Mucosa of descending colon (tissue), 3 donors: ENCODE data around the gene KLK1. TPM values are rescaled to one million over a fixed set of nuclear protein-coding genes. Genes with fewer than 3 reads are reported as not detected.
"Not testable (repeated sequence)": the region's sequence is repeated elsewhere in the genome, so short reads cannot be mapped to it uniquely, and the experiment has no call there.

Source experiments
- ATAC-seq: fragments of 200-7000 bp; cut with Tn5 transposase; one replicate; pipeline ENCODE4 v1.9.1; 2020; ENCODE audit warnings: mild to moderate bottlenecking, moderate library complexity
- DNase-seq, 3 donors: peaks; one replicate each; pipeline ENCODE4 v3.0.0-alpha.2; 2020
- H3K36me3 ChIP-seq: fragments of 200-600 bp; one replicate; pipeline ENCODE4 v1.8.0; 2021; ENCODE audit warnings: low read depth, mild to moderate bottlenecking
- H3K4me1 ChIP-seq: fragments of 200-600 bp; one replicate; pipeline ENCODE4 v1.8.0; 2021; ENCODE audit warnings: low read depth, mild to moderate bottlenecking
- H3K4me3 ChIP-seq: fragments of 200-600 bp; one replicate; pipeline ENCODE4 v1.8.0; 2021; ENCODE audit warnings: mild to moderate bottlenecking
- H3K9me3 ChIP-seq: fragments of 200-600 bp; one replicate; pipeline ENCODE4 v1.8.0; 2021; ENCODE audit warnings: mild to moderate bottlenecking
- CTCF ChIP-seq: fragments of 200-600 bp; IDR thresholded peaks from one replicate; pipeline ENCODE4 v1.8.0; 2022; ENCODE audit warnings: antibody characterized with exemption, mild to moderate bottlenecking
- intact Hi-C, 2 donors: fragments of 100-400 bp; cut with DNase I in 1 of 2; cut with micrococcal nuclease in 1 of 2; formaldehyde crosslinking; loops; one replicate each; pipeline versions ENCODE4 v1.11.0 to v1.11.1; 2022; cut with DNase I, micrococcal nuclease
- total RNA-seq, 3 donors: library from RNA; stranded (reverse); fragmentation: NEBNext Ultra II Directional in 2 of 3; extraction: Animal tissue kit (Norgen Biotek cat#: 25700) in 2 of 3; gene quantifications; one replicate each; pipeline versions ENCODE4 v1.2.1 to v1.2.4, GENCODE V29; 2021 to 2023
- donor health status: DM: no; HTN: no; CAD: no; lungs with moderate emphysema.
- donor health status: DM: no; HTN: no; CAD: no.
- donor health status: DM: no; HTN: yes; CAD: no.

The KLK1 gene
- total RNA-seq, 3 donors from 2014 or later: 29.3 to 130 (median 80.6) TPM

- Histone ChIP-seq H3K4me3 (no peak overlapping the region), H3K9me3 (no peaks in the 10 kb centered on the region), H3K4me1 (no peaks in the 10 kb centered on the region), H3K36me3 (no peaks in the 10 kb centered on the region)
- DNase-seq: no peak
- ATAC-seq: no peak
- intact Hi-C loops: no loop called here
- TF ChIP-seq CTCF: no peak
These were observed 45.7 kb downstream of the KLK1 start for GRCh38 chr19:50777830-50778303.

DNA sequence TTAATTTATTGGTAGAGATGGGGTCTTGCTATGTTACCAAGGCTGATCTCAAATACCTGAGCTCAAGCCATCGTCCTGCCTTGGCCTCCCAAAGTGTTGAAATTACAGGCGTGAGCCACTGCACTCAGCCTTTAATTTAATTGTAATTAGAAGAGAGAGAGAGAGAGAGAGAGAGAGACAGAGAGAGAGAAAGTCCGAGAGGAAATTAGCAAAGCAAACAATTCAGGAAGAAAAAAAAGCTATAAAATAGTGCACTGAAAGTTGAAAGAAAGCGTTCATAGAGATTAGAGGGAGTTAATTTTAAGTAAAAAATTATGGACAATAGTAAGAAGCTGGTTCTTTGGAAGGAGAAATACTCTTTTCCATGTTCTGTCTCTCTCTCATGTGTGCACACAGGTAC is 46.3 kb downstream of the KLK1 start:
- DNase-seq (no peak), ATAC-seq (no peak)
- H3K4me1 ChIP-seq: no peaks in the 10 kb centered on the region
- no peak overlapping the region for H3K4me3 ChIP-seq
- intact Hi-C loops: no loop called here
- H3K9me3 ChIP-seq: peaks cover 3% of the 10 kb centered on the region
- H3K36me3 ChIP-seq: no peaks in the 10 kb centered on the region
- no peak for TF ChIP-seq CTCF

GRCh38 chr19:50776131-50776530 is 47.5 kb downstream of the KLK1 start:
- no peak for TF ChIP-seq CTCF
- ATAC-seq: no peak
- DNase-seq: no peak
- Histone ChIP-seq H3K36me3 (no peaks in the 10 kb centered on the region), H3K9me3 (peaks cover 3% of the 10 kb centered on the region), H3K4me3 (no peak overlapping the region), H3K4me1 (no peaks in the 10 kb centered on the region)
- intact Hi-C loops: no loop called here

- H3K9me3 ChIP-seq, H3K4me3 ChIP-seq, H3K36me3 ChIP-seq, ATAC-seq, H3K4me1 ChIP-seq, intact Hi-C loops, DNase-seq: not testable (repeated sequence)
These were observed 50.1 kb downstream of the KLK1 start for GRCh38 chr19:50773454-50773853.

DNA sequence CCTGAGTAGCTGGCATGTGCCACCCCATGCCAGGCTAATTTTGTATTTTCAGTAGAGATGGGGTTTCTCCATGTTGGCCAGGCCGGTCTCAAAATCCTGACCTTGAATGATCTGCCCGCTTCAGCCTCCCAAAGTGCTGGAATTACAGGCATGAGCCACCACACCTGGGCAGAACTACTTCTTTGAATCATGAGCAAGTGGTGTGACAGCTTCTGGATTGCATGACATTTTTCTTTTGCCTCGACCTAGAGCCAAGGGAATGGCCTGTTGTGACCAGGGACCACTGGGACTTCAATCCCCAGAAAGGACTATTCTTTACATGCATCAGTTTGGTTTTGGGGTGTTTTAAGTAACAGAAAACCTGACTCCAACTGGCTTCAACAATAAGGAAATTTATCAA is 50.7 kb downstream of the KLK1 start:
- H3K36me3 ChIP-seq, ATAC-seq, DNase-seq, H3K4me3 ChIP-seq, intact Hi-C loops, H3K9me3 ChIP-seq, H3K4me1 ChIP-seq: not testable (repeated sequence)

DNA sequence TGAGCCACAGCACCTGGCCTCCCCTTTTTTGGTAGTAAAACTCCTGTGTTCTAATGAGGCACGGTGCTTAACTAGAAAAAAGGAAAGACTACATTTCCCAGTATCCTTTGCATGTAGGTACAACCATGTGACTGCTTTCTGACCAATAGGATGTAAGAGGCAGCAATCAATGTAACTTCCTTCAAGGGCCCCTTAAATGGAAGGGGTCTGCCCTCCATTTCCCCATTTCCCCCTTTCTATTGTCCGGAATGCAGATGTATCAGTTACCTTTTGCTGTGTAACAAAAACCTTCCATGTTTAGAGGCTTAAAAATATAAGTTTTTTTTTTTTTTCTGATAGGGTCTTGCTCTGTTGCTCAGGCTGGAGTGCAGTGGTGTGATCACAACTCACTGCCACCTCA is 51.1 kb downstream of the KLK1 start:
- intact Hi-C loops: no loop called here
- Histone ChIP-seq H3K36me3 (no peaks in the 10 kb centered on the region), H3K9me3 (peaks cover 3% of the 10 kb centered on the region), H3K4me1 (no peaks in the 10 kb centered on the region), H3K4me3 (no peak overlapping the region)
- DNase-seq (no peak), ATAC-seq (no peak)
- no peak for TF ChIP-seq CTCF

DNA sequence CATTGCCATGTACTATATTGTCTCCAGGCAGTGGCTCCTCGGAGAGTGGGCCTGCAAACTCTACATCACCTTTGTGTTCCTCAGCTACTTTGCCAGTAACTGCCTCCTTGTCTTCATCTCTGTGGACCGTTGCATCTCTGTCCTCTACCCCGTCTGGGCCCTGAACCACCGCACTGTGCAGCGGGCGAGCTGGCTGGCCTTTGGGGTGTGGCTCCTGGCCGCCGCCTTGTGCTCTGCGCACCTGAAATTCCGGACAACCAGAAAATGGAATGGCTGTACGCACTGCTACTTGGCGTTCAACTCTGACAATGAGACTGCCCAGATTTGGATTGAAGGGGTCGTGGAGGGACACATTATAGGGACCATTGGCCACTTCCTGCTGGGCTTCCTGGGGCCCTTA is 52.7 kb downstream of the KLK1 start:
- no peak for TF ChIP-seq CTCF
- ATAC-seq (no peak), DNase-seq (no peak)
- H3K4me3 ChIP-seq: no peak overlapping the region
- intact Hi-C loops: no loop called here
- no peaks in the 10 kb centered on the region for H3K36me3 ChIP-seq
- peaks cover 3% of the 10 kb centered on the region for H3K9me3 ChIP-seq
- no peaks in the 10 kb centered on the region for H3K4me1 ChIP-seq

GRCh38 chr19:50770164-50770563 is 53.4 kb downstream of the KLK1 start, which contains the start of gene GPR32:
Gene GPR32 (plus strand): TSS chr19:50770464. CDS start chr19:50770601, 137 bp downstream.
- H3K4me1 ChIP-seq, ATAC-seq, intact Hi-C loops, DNase-seq, H3K9me3 ChIP-seq, H3K36me3 ChIP-seq, H3K4me3 ChIP-seq: not testable (repeated sequence)
